Measurements from ENCODE around the gene C6orf15.

C6orf15 gene

GRCh38 chr6:31094389-31094881 lies 17.9 kb downstream of the C6orf15 start:
- peaks cover 29% of the 10 kb centered on the region for H3K4me1 Mint-ChIP-seq
- no peaks in the 10 kb centered on the region for H3K27me3 Mint-ChIP-seq
- peak overlapping the region; percentile 67 to 90 for H3K27ac Mint-ChIP-seq
- DNase-seq (no peak), ATAC-seq (peak; percentile 80)
- no peaks in the 10 kb centered on the region for H3K9me3 Mint-ChIP-seq
- H3K4me3 Mint-ChIP-seq = peak overlapping the region; percentile 30 to 37

- Mint-ChIP-seq H3K4me3 (no peak overlapping the region), H3K9me3 (no peaks in the 10 kb centered on the region), H3K27me3 (no peaks in the 10 kb centered on the region), H3K4me1 (peaks cover 29% of the 10 kb centered on the region), H3K27ac (no peak overlapping the region)
- ATAC-seq = no peak
- DNase-seq = no peak
Measured at GRCh38 chr6:31092769-31093505, 19.4 kb downstream of the C6orf15 start.

GRCh38 chr6:31092238-31092637 lies 20.1 kb downstream of the C6orf15 start:
- H3K27me3 Mint-ChIP-seq = no peaks in the 10 kb centered on the region
- no peak overlapping the region for H3K27ac Mint-ChIP-seq
- H3K4me3 Mint-ChIP-seq = no peak overlapping the region
- no peaks in the 10 kb centered on the region for H3K9me3 Mint-ChIP-seq
- ATAC-seq (no peak), DNase-seq (no peak)
- H3K4me1 Mint-ChIP-seq = peaks cover 29% of the 10 kb centered on the region

- DNase-seq = no peak
- Mint-ChIP-seq H3K27me3 (no peaks in the 10 kb centered on the region), H3K4me1 (peaks cover 29% of the 10 kb centered on the region), H3K4me3 (no peak overlapping the region), H3K9me3 (no peaks in the 10 kb centered on the region), H3K27ac (no peak overlapping the region)
- ATAC-seq = no peak
Measured at GRCh38 chr6:31091680-31092079, 20.7 kb downstream of the C6orf15 start.

- Mint-ChIP-seq H3K27me3 (no peaks in the 10 kb centered on the region), H3K27ac (no peak overlapping the region), H3K9me3 (no peaks in the 10 kb centered on the region), H3K4me3 (no peak overlapping the region), H3K4me1 (peaks cover 30% of the 10 kb centered on the region)
- DNase-seq (no peak), ATAC-seq (no peak)
Measured at GRCh38 chr6:31090973-31091364, 21.4 kb downstream of the C6orf15 start.

- Mint-ChIP-seq H3K27me3 (no peaks in the 10 kb centered on the region), H3K27ac (no peak overlapping the region), H3K4me1 (peaks cover 29% of the 10 kb centered on the region), H3K4me3 (no peak overlapping the region), H3K9me3 (no peaks in the 10 kb centered on the region)
- ATAC-seq (no peak), DNase-seq (no peak)
Measured at GRCh38 chr6:31090275-31090972, 22.0 kb downstream of the C6orf15 start.

- no peaks in the 10 kb centered on the region for H3K9me3 Mint-ChIP-seq
- ATAC-seq (peak; percentile 99), DNase-seq (peak; percentile 81 to 88)
- no peaks in the 10 kb centered on the region for H3K27me3 Mint-ChIP-seq
- peak overlapping the region in 1 of 2 donors; percentile 72 for H3K27ac Mint-ChIP-seq
- peak overlapping the region in 1 of 2 donors; percentile 11 for H3K4me3 Mint-ChIP-seq
- H3K4me1 Mint-ChIP-seq = peaks cover 13% of the 10 kb centered on the region
Measured at GRCh38 chr6:31087494-31088089, 24.8 kb downstream of the C6orf15 start.

- no peaks in the 10 kb centered on the region for H3K9me3 Mint-ChIP-seq
- no peaks in the 10 kb centered on the region for H3K27me3 Mint-ChIP-seq
- DNase-seq (no peak), ATAC-seq (no peak)
- H3K4me3 Mint-ChIP-seq = no peak overlapping the region
- no peak overlapping the region for H3K27ac Mint-ChIP-seq
- peaks cover 13% of the 10 kb centered on the region for H3K4me1 Mint-ChIP-seq
Measured at GRCh38 chr6:31086788-31087440, 25.5 kb downstream of the C6orf15 start.

- H3K27me3 Mint-ChIP-seq = no peaks in the 10 kb centered on the region
- DNase-seq = peak; percentile 33 to 37
- H3K9me3 Mint-ChIP-seq = no peaks in the 10 kb centered on the region
- ATAC-seq = no peak
- H3K4me3 Mint-ChIP-seq = no peak overlapping the region
- no peak overlapping the region for H3K27ac Mint-ChIP-seq
- peaks cover 24% of the 10 kb centered on the region for H3K4me1 Mint-ChIP-seq
Measured at GRCh38 chr6:31083742-31084354, 28.5 kb downstream of the C6orf15 start.

- DNase-seq (no peak), ATAC-seq (no peak)
- H3K4me3 Mint-ChIP-seq = no peak overlapping the region
- H3K9me3 Mint-ChIP-seq = no peaks in the 10 kb centered on the region
- no peak overlapping the region for H3K27ac Mint-ChIP-seq
- peaks cover 13% of the 10 kb centered on the region for H3K4me1 Mint-ChIP-seq
- H3K27me3 Mint-ChIP-seq = no peaks in the 10 kb centered on the region
Measured at GRCh38 chr6:31081872-31082271, 30.5 kb downstream of the C6orf15 start.

GRCh38 chr6:31079656-31080261 lies 32.6 kb downstream of the C6orf15 start:
- H3K9me3 Mint-ChIP-seq = no peaks in the 10 kb centered on the region
- ATAC-seq (peak; percentile 87), DNase-seq (peak; percentile 70 to 76)
- peak overlapping the region; percentile 14 to 74 for H3K27ac Mint-ChIP-seq
- H3K27me3 Mint-ChIP-seq = no peaks in the 10 kb centered on the region
- H3K4me3 Mint-ChIP-seq = peak overlapping the region; percentile 65 to 67
- peaks cover 11% of the 10 kb centered on the region for H3K4me1 Mint-ChIP-seq

- ATAC-seq (no peak), DNase-seq (no peak)
- H3K27ac Mint-ChIP-seq = no peak overlapping the region
- peaks cover 11% of the 10 kb centered on the region for H3K4me1 Mint-ChIP-seq
- H3K4me3 Mint-ChIP-seq = no peak overlapping the region
- no peaks in the 10 kb centered on the region for H3K9me3 Mint-ChIP-seq
- no peaks in the 10 kb centered on the region for H3K27me3 Mint-ChIP-seq
Measured at GRCh38 chr6:31076611-31077010, 35.8 kb downstream of the C6orf15 start.

GRCh38 chr6:31075528-31075927 lies 36.8 kb downstream of the C6orf15 start:
- ATAC-seq (no peak), DNase-seq (no peak)
- H3K27me3 Mint-ChIP-seq = no peaks in the 10 kb centered on the region
- H3K4me3 Mint-ChIP-seq = no peak overlapping the region
- H3K9me3 Mint-ChIP-seq = no peaks in the 10 kb centered on the region
- no peak overlapping the region for H3K27ac Mint-ChIP-seq
- H3K4me1 Mint-ChIP-seq = peaks cover 11% of the 10 kb centered on the region

- Mint-ChIP-seq H3K27me3 (no peaks in the 10 kb centered on the region), H3K9me3 (no peaks in the 10 kb centered on the region), H3K4me3 (no peak overlapping the region), H3K27ac (no peak overlapping the region), H3K4me1 (peaks cover 3% of the 10 kb centered on the region)
- DNase-seq (no peak), ATAC-seq (no peak)
Measured at GRCh38 chr6:31074401-31074800, 38.0 kb downstream of the C6orf15 start.

GRCh38 chr6:31070711-31071197 lies 41.6 kb downstream of the C6orf15 start:
- no peak for DNase-seq
- H3K4me3 Mint-ChIP-seq = no peak overlapping the region
- H3K27ac Mint-ChIP-seq = peak overlapping the region in 1 of 2 donors; percentile 36

More at GRCh38 chr6:31070711-31071197, 41.6 kb downstream of the C6orf15 start:
- Mint-ChIP-seq H3K27me3 (no peaks in the 10 kb centered on the region), H3K9me3 (no peaks in the 10 kb centered on the region), H3K4me1 (peaks cover 8% of the 10 kb centered on the region)
- no peak for ATAC-seq
